Measurements from ENCODE around the gene TRIM47. TPM values are rescaled to one million over a fixed set of nuclear protein-coding genes. Genes with fewer than 3 reads are reported as not detected.

TRIM47 gene
- total RNA-seq, 6 experiments from 2014 or later: 9.1 to 27.0 (median 21.5) TPM

- ATAC-seq (no peak), DNase-seq (no peak)
- Histone ChIP-seq H3K36me3 (no peaks in the 10 kb centered on the region), H3K27me3 (no peaks in the 10 kb centered on the region), H3K9me3 (no peaks in the 10 kb centered on the region), H3K4me1 (peaks cover 0 to 6% (median 0%) of the 10 kb centered on the region in 4 donors), H3K4me3 (no peak overlapping the region), H3K27ac (no peak overlapping the region)
- TF ChIP-seq CTCF (IDR thresholded peaks at IDR 0.05) (no peak), POLR2A (IDR thresholded peaks at IDR 0.05) (no peak)
- WGBS (ENCODE audit: insufficient coverage, low coverage, low lambda C conversion rate, missing lambda C conversion rate): 74% methylated on average over 6 of the region's 14 CpGs
- intact Hi-C loops (cut with DNase I): loop anchor here (5.0 kb wide), 1 partner anchor 98 kb away; no protein-coding TSS in a partner anchor
Measured at GRCh38 chr17:75909051-75909811, 30.9 kb upstream of the TRIM47 start.

- Histone ChIP-seq H3K4me1 (peaks cover 0 to 13% (median 0%) of the 10 kb centered on the region in 4 donors), H3K27ac (no peak overlapping the region), H3K27me3 (no peaks in the 10 kb centered on the region), H3K9me3 (no peaks in the 10 kb centered on the region), H3K36me3 (no peaks in the 10 kb centered on the region), H3K4me3 (no peak overlapping the region)
- WGBS (ENCODE audit: insufficient coverage, low coverage, low lambda C conversion rate, missing lambda C conversion rate): 90% methylated on average over 6 of the region's 6 CpGs
- no peak for TF ChIP-seq POLR2A (IDR thresholded peaks at IDR 0.05)
- TF ChIP-seq CTCF (IDR thresholded peaks at IDR 0.05): no peak
- DNase-seq: no peak
- intact Hi-C loops (cut with DNase I): loop anchor here (5.0 kb wide), 1 partner anchor 99 kb away; no protein-coding TSS in a partner anchor
- no peak for ATAC-seq
Measured at GRCh38 chr17:75908201-75908600, 29.8 kb upstream of the TRIM47 start.

GRCh38 chr17:75906143-75906884 is 27.9 kb upstream of the TRIM47 start:
- ATAC-seq: no peak
- DNase-seq: peak in 1 of 3 donors; percentile 47

More at GRCh38 chr17:75906143-75906884, 27.9 kb upstream of the TRIM47 start:
- no peaks in the 10 kb centered on the region for H3K27me3 ChIP-seq
- peaks cover 0 to 11% (median 5%) of the 10 kb centered on the region in 4 donors for H3K36me3 ChIP-seq
- no peak overlapping the region for H3K4me3 ChIP-seq
- H3K27ac ChIP-seq: no peak overlapping the region
- H3K9me3 ChIP-seq: no peaks in the 10 kb centered on the region
- WGBS (ENCODE audit: insufficient coverage, low coverage, low lambda C conversion rate, missing lambda C conversion rate): 88% methylated on average over 4 of the region's 10 CpGs
- H3K4me1 ChIP-seq: peaks cover 0 to 13% (median 0%) of the 10 kb centered on the region in 4 donors
- intact Hi-C loops (cut with DNase I): loop anchor here (5.0 kb wide), 1 partner anchor 101 kb away; no protein-coding TSS in a partner anchor
- TF ChIP-seq CTCF (IDR thresholded peaks at IDR 0.05): no peak
- no peak for TF ChIP-seq POLR2A (IDR thresholded peaks at IDR 0.05)
